A549 (cell line): ENCODE measurements around the gene PNPO. TPM values are rescaled to one million over a fixed set of nuclear protein-coding genes. Genes with fewer than 3 reads are reported as not detected.

ENCODE experiments used
- ATAC-seq, 2 experiments: fragments of 200-7000 bp in 1 of 2; fragments of >200 bp in 1 of 2; cut with Nextera tagmentation in 1 of 2; cut with Tn5 transposase in 1 of 2; 3 replicates each; pipeline versions ENCODE4 v1.8.0 to v1.9.1; 2018 to 2020; ENCODE audit warnings: mild to moderate bottlenecking in 1 of 2, moderate library complexity in 1 of 2
- CTCF ChIA-PET: fragments of 300-600 bp; sonication (Branson Sonifier 250); formaldehyde crosslinking; extraction: SDS; loops from one replicate; lab custom pipeline; 2021; ENCODE audit warnings: antibody characterized with exemption, inconsistent platforms; lab: Yijun Ruan, JAX
- POLR2A ChIA-PET: fragments of 350-600 bp; formaldehyde crosslinking; extraction: SDS; loops from one replicate; lab custom pipeline; 2021; ENCODE audit warnings: antibody characterized with exemption, inconsistent platforms; lab: Yijun Ruan, JAX
- DNase-seq, 2 experiments: peaks; one replicate each; pipeline versions ENCODE4 v3.0.0 to v3.0.0-alpha.2; 2011 to 2016; ENCODE audit warnings: low read depth in 1 of 2, low spot score in 1 of 2
- FAIRE-seq: peaks from 2 replicates; lab custom pipeline; 2011; peaks lifted over from hg19 to GRCh38; lab: Jason Lieb, UNC
- H3K27ac ChIP-seq, 2 experiments: fragments of >200 bp; sonication (Bioruptor Twin); formaldehyde crosslinking; 3 replicates each; pipeline ENCODE4 v1.5.1; 2016 to 2017
- H3K4me1 ChIP-seq: fragments of >200 bp; sonication (Bioruptor Twin); formaldehyde crosslinking; 3 replicates; pipeline ENCODE4 v1.6.1; 2016
- H3K4me2 ChIP-seq: fragments of >200 bp; sonication (Bioruptor Twin); formaldehyde crosslinking; 3 replicates; pipeline ENCODE4 v1.6.1; 2016
- H3K4me3 ChIP-seq: fragments of >200 bp; sonication (Bioruptor Twin); formaldehyde crosslinking; 3 replicates; pipeline ENCODE4 v1.5.1; 2016
- H3K9me3 ChIP-seq: fragments of >200 bp; sonication (Bioruptor Twin); formaldehyde crosslinking; 3 replicates; pipeline ENCODE4 v1.6.1; 2016
- ATOH8 ChIP-seq: fragments of 250-450 bp; sonication (Bioruptor Pico); IDR thresholded peaks from 2 replicates; pipeline ENCODE4 v1.5.0; 2020; ENCODE audit warnings: low read depth, mild to moderate bottlenecking, moderate library complexity
- E2F6 ChIP-seq: IDR thresholded peaks from 2 replicates; pipeline ENCODE4 v1.6.1; 2012; ENCODE audit warnings: low read depth, borderline replicate concordance
- EP300 ChIP-seq, 2 experiments: fragments of >200 bp; sonication (Bioruptor Twin); formaldehyde crosslinking; IDR thresholded peaks; 2 replicates in 1 of 2; 3 replicates in 1 of 2; pipeline ENCODE4 v1.6.1; 2016 to 2017
- ESRRA ChIP-seq: fragments of 150-350 bp; IDR thresholded peaks from 2 replicates; pipeline ENCODE4 v1.6.1; 2014; ENCODE audit warnings: mild to moderate bottlenecking, low read length, borderline replicate concordance
- FOSB ChIP-seq: fragments of 250-450 bp; sonication (Bioruptor Pico); IDR thresholded peaks from 2 replicates; pipeline ENCODE4 v1.5.0; 2020; ENCODE audit warnings: mild to moderate bottlenecking, moderate library complexity
- FOSL2 ChIP-seq, 2 experiments: fragments of 450-650 bp in 1 of 2; fragments of >200 bp in 1 of 2; sonication (Bioruptor Twin) in 1 of 2; formaldehyde crosslinking; IDR thresholded peaks; 2 replicates each; pipeline versions ENCODE4 v1.5.0 to v1.6.1; 2016 to 2020; ENCODE audit warnings: mild to moderate bottlenecking in 1 of 2, moderate library complexity in 1 of 2
- FOXS1 ChIP-seq: fragments of 250-450 bp; sonication (Bioruptor Pico); IDR thresholded peaks from 2 replicates; pipeline ENCODE4 v1.5.0; 2020; ENCODE audit warnings: mild to moderate bottlenecking, moderate library complexity
- HDAC2 ChIP-seq: fragments of 200-600 bp; sonication (generic); IDR thresholded peaks from 2 replicates; pipeline ENCODE4 v1.6.1; 2016
- HOXA7 ChIP-seq: fragments of 250-450 bp; sonication (Bioruptor Pico); IDR thresholded peaks from 2 replicates; pipeline ENCODE4 v1.5.0; 2020; ENCODE audit warnings: mild to moderate bottlenecking, moderate library complexity
- HOXB13 ChIP-seq: fragments of 250-450 bp; sonication (Bioruptor Pico); IDR thresholded peaks from 2 replicates; pipeline ENCODE4 v1.5.0; 2020; ENCODE audit warnings: low read depth, mild to moderate bottlenecking, moderate library complexity
- HOXB5 ChIP-seq: fragments of 250-450 bp; sonication (Bioruptor Pico); IDR thresholded peaks from 2 replicates; pipeline ENCODE4 v1.5.0; 2020; ENCODE audit warnings: mild to moderate bottlenecking, moderate library complexity
- JUN ChIP-seq, 2 experiments: fragments of >200 bp; sonication (Bioruptor Twin); formaldehyde crosslinking; IDR thresholded peaks; 2 replicates in 1 of 2; 3 replicates in 1 of 2; pipeline ENCODE4 v1.6.1; 2016 to 2017
- NFE2L2 ChIP-seq: fragments of 150-350 bp; conservative IDR thresholded peaks from 2 replicates; pipeline ENCODE4 v1.6.1; 2014; ENCODE audit warnings: low read length
- NPAS2 ChIP-seq: fragments of 250-450 bp; sonication (Bioruptor Pico); IDR thresholded peaks from 2 replicates; pipeline ENCODE4 v1.8.0; 2022; ENCODE audit warnings: mild to moderate bottlenecking, moderate library complexity, borderline replicate concordance
- NR3C1 ChIP-seq: fragments of >200 bp; sonication (Bioruptor Twin); formaldehyde crosslinking; IDR thresholded peaks from 3 replicates; pipeline ENCODE4 v1.6.1; 2017
- POLR2A ChIP-seq: IDR thresholded peaks from 2 replicates; pipeline ENCODE4 v1.6.1; 2012; ENCODE audit warnings: mild to moderate bottlenecking, low read length
- RARB ChIP-seq: fragments of 250-450 bp; sonication (Bioruptor Pico); IDR thresholded peaks from 2 replicates; pipeline ENCODE4 v1.8.0; 2021; ENCODE audit warnings: mild to moderate bottlenecking, moderate library complexity
- RCOR1 ChIP-seq: fragments of 150-350 bp; IDR thresholded peaks from 2 replicates; pipeline ENCODE4 v1.6.1; 2014; ENCODE audit warnings: antibody characterized with exemption, low read length, low read depth
- REST ChIP-seq: fragments of 200-600 bp; sonication (generic); IDR thresholded peaks from 2 replicates; pipeline ENCODE4 v1.6.1; 2016; ENCODE audit warnings: antibody characterized with exemption, mild to moderate bottlenecking, moderate library complexity
- RFX5 ChIP-seq: fragments of 450-650 bp; IDR thresholded peaks from 2 replicates; pipeline ENCODE4 v1.7.1; 2014; ENCODE audit warnings: antibody characterized with exemption, mild to moderate bottlenecking, moderate library complexity
- RNF2 ChIP-seq: fragments of 200-600 bp; sonication (generic); IDR thresholded peaks from 2 replicates; pipeline ENCODE4 v1.6.1; 2016; ENCODE audit warnings: low read depth, mild to moderate bottlenecking, antibody characterized with exemption, moderate library complexity, borderline replicate concordance
- TP53 ChIP-seq: fragments of 250-450 bp; sonication (Bioruptor Pico); IDR thresholded peaks from 2 replicates; pipeline ENCODE4 v1.5.0; 2021; ENCODE audit warnings: mild to moderate bottlenecking, moderate library complexity
- ZNF302 ChIP-seq: fragments of 250-450 bp; sonication (Bioruptor Pico); IDR thresholded peaks from 2 replicates; pipeline ENCODE4 v1.9.0; 2021; ENCODE audit warnings: inconsistent platforms, mild to moderate bottlenecking, moderate library complexity
- WGBS: methylation state at CpG from one replicate; pipeline ENCODE4 v1.1.6; 2017; ENCODE audit errors: missing lambda C conversion rate; 5-methylcytosine and 5-hydroxymethylcytosine counted together
- polyA plus RNA-seq, 4 experiments: library from polyadenylated mRNA; depleted of rRNA in 3 of 4; stranded (reverse); fragments of >200 nt; fragmentation: RNase III in 1 of 4; extraction: RNeasy Plus Mini Kit Qiagen cat#74134 plus additional on column Dnase treatment in 1 of 4; gene quantifications; 2 replicates in 3 of 4; 3 replicates in 1 of 4; pipeline ENCODE4 v1.2.3, GENCODE V29; 2011 to 2017

PNPO gene
- polyA plus RNA-seq, 2 of the 4 experiments (the other 2 are of a cell fraction): 29.5 to 40.8 TPM

GRCh38 chr17:47993964-47994363 lies 52.6 kb downstream of the PNPO start:
- Histone ChIP-seq H3K4me1 (no peaks in the 10 kb centered on the region), H3K9me3 (no peaks in the 10 kb centered on the region), H3K4me3 (no peak overlapping the region), H3K27ac (no peak overlapping the region), H3K4me2 (no peak overlapping the region)
- no peak for TF ChIP-seq E2F6
- no peak for TF ChIP-seq FOSL2 (IDR thresholded peaks at IDR 0.05)
- no peak for TF ChIP-seq FOSL2 (CRISPR knock-in tag; IDR thresholded peaks at IDR 0.05)
- TF ChIP-seq FOSB: no peak
- TF ChIP-seq POLR2A: no peak
- no peak for TF ChIP-seq ZNF302
- TF ChIP-seq EP300 (IDR thresholded peaks at IDR 0.05): no peak
- no peak for TF ChIP-seq NFE2L2
- no peak for TF ChIP-seq ESRRA
- TF ChIP-seq HDAC2: no peak
- TF ChIP-seq TP53 (CRISPR knock-in tag): no peak
- TF ChIP-seq FOXS1 (CRISPR knock-in tag): no peak
- TF ChIP-seq ATOH8 (CRISPR knock-in tag): no peak
- TF ChIP-seq RARB: no peak
- no peak for TF ChIP-seq HOXB13 (CRISPR knock-in tag)
- TF ChIP-seq RFX5: no peak
- TF ChIP-seq NPAS2 (CRISPR knock-in tag): no peak
- no peak for FAIRE-seq
- ChIA-PET POLR2A (no interaction called here), CTCF (interaction anchor here (0.6 to 15.9 kb wide), 13 partner anchors 9 to 481 kb away, joined by 3 to 174 read pairs (median 7); partner anchors contain the start of gene CDK5RAP3)
- WGBS: 66% methylated on average over 5 of the region's 5 CpGs
- no peak for DNase-seq
- no peak for ATAC-seq

GRCh38 chr17:47994724-47995123 lies 53.4 kb downstream of the PNPO start:
- Histone ChIP-seq H3K4me3 (no peak overlapping the region), H3K9me3 (no peaks in the 10 kb centered on the region), H3K4me1 (no peaks in the 10 kb centered on the region), H3K4me2 (no peak overlapping the region), H3K27ac (no peak overlapping the region)
- DNase-seq (no peak), FAIRE-seq (no peak), ATAC-seq (peak in 1 of 2 experiments; percentile 16; a peak in 3 of 6 replicates)
- POLR2A ChIA-PET: no interaction called here
- TF ChIP-seq HOXB5: no peak
- no peak for TF ChIP-seq JUN (IDR thresholded peaks at IDR 0.05)
- no peak for TF ChIP-seq TP53 (CRISPR knock-in tag)
- TF ChIP-seq RFX5: no peak
- TF ChIP-seq RARB: no peak
- no peak for TF ChIP-seq NR3C1
- TF ChIP-seq E2F6: no peak
- no peak for TF ChIP-seq POLR2A
- TF ChIP-seq HOXB13 (CRISPR knock-in tag): no peak
- TF ChIP-seq REST: no peak
- no peak for TF ChIP-seq RNF2
- TF ChIP-seq HOXA7: no peak
- no peak for TF ChIP-seq RCOR1
- CTCF ChIA-PET: interaction anchor here (0.6 to 15.9 kb wide), 13 partner anchors 9 to 103 kb away, joined by 3 to 174 read pairs (median 6); partner anchors contain the start of gene CDK5RAP3
- WGBS: 58% methylated on average over 4 of the region's 4 CpGs
